ENCODE measurements around the gene ETFB. TPM values are rescaled to one million over a fixed set of nuclear protein-coding genes. Genes with fewer than 3 reads are reported as not detected.

Gene ETFB
- total and polyA plus RNA-seq, 10 of the 15 experiments (the other 5 are each of a cell fraction or from before 2014, with no cell fraction given) = 15.1 to 166 (median 87.8) TPM

- peak; percentile 24; the same call in 1 of the 2 replicates for TF ChIP-seq ZNF687 (IDR thresholded peaks at IDR 0.05)
- TF ChIP-seq ZBED1 (IDR thresholded peaks at IDR 0.05; ENCODE audit: borderline replicate concordance) = no peak
- TF ChIP-seq BRCA1 (IDR thresholded peaks at IDR 0.05; ENCODE audit: low read depth, low read length) = no peak
- TF ChIP-seq DPF2 (IDR thresholded peaks at IDR 0.05) = 0 out of 2 replicates have a peak, but pooled peaks have one; percentile 40
- peak; percentile 58; the same call in 1 of the 2 replicates for TF ChIP-seq SMARCA5 (IDR thresholded peaks at IDR 0.05)
- TF ChIP-seq YY1 (IDR thresholded peaks at IDR 0.05; ENCODE audit: low read depth, low read length) = peak; percentile 90
- no peak for TF ChIP-seq HDGF (IDR thresholded peaks at IDR 0.05)
- TF ChIP-seq PKNOX1 (IDR thresholded peaks at IDR 0.05) = no peak
- TF ChIP-seq NR2C1 (IDR thresholded peaks at IDR 0.05) = peak; percentile 80
- no peak for TF ChIP-seq SUZ12 (IDR thresholded peaks at IDR 0.05; ENCODE audit: unreplicated experiment)
- TF ChIP-seq MTA2 (IDR thresholded peaks at IDR 0.05; ENCODE audit: low read depth) = peak; percentile 9; the same call in 1 of the 2 replicates
- TF ChIP-seq TAF1 (IDR thresholded peaks at IDR 0.05; ENCODE audit: borderline replicate concordance, low read depth, low read length) = no peak
- peak; percentile 24 for TF ChIP-seq SKIL (IDR thresholded peaks at IDR 0.05; ENCODE audit: low read depth, poor library complexity, severe bottlenecking)
- TF ChIP-seq BHLHE40 (IDR thresholded peaks at IDR 0.05; ENCODE audit: borderline replicate concordance in 1 of 2, low read depth in 2 of 2, low read length in 1 of 2) = peak in 1 of 2 experiments; percentile 69; a peak in 1 of 4 replicates
Measured at GRCh38 chr19:51365965-51366388, at the start of gene ETFB (continued).
